Activated naive CD4-positive, alpha-beta T cell treated with anti-CD3 and anti-CD28 coated beads, Interleukin-2, amount 50 U/mL, for 16 hours (primary cell): ENCODE results near the gene PDZD7.

ENCODE experiments used
- DNase-seq: peaks from one replicate; pipeline ENCODE4 v3.0.0-alpha.2; 2020

The PDZD7 gene

DNA sequence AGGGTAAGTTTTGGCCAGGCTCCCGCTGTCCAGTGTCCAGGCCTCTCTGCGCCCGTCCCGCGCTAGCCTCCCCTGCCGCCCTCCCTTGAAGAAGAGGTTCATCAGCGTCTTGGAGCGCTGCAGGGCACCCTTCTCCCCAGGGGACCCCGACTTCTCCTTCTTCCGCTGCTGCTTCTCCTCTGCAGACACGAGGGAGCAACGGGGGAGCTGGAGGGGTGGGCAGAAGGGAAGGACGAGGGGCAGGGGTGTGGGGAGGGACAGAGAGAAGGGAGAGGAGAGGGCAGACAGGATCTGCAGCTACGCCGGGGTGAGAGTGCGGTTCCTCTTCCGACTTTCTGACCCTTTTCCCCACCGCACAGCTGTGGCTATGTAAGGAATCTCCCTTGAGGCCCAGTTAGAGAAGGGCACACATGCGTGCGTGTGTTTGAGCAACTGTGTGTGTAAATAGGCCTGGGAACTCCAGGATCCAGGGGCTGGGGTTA, 12.8 kb downstream of the PDZD7 start:
- no peak for DNase-seq

DNA sequence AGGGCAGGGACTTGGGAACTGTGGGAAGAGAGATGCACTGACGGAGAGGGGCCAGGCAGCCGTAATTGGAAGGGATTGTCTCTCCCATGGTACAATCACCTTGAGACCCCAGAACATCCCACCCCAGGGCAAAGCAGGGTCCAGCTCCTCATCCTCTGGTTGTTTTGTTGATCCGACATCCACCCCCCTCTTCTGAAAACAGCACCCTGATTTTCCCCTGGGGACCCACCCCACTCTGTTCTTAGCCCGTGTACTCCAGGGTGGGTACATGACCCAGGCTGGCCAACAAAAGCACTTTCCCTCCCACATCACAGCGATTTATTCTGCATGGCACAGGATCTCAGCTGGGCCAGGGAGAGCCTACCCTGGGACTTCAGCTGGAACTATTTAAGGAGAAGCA, 14.1 kb downstream of the PDZD7 start:
- no peak for DNase-seq

DNA sequence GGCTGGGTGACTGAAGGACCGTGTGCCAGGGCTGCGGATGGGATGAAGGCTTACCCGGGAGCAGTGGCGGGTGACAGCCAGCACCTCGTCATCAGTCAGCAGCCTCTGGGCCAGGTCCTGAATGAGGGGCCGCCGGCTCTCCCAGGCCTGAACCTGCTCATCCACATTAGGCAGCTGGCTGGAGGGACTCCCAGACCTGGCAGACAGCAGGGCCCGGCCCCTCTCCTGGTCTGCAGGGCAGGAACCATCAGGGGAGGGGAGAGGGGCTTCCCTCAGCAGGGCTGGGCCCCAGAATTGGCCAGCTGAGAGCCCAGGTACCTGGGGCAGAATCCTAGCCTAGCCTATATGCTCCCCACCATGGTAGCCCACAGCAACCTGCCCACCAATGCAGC, 15.4 kb downstream of the PDZD7 start:
- no peak for DNase-seq

DNA sequence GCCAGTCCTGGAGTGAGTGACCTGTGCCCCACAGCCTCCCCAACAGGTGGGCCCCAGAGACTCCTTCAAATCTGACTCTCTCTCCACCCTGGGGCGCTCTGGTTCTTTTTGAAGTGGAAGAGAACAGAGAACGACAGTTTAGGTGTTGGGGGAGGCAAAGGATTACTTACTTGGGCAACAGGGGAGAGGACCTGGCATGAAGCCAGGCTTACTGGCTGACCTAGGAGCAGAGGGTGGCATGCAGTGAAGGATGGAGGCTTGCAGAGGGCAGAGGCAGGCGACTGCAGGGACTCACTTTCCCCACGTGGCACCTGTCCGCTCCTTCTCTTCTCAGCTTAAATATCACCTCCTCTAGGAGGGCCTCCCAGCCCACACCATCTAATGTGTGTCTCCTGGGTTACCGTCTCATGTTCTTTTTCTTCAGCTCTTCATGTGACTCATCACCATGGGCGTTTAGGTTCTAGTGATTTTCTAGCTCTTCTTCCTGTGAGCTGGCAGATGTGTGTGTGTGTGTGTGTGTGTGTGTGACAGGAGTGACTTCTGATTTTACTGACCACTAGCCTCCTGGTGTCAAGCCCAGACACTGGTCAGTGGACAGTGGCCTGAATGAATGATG, 15.9 kb downstream of the PDZD7 start:
- no peak for DNase-seq

DNA sequence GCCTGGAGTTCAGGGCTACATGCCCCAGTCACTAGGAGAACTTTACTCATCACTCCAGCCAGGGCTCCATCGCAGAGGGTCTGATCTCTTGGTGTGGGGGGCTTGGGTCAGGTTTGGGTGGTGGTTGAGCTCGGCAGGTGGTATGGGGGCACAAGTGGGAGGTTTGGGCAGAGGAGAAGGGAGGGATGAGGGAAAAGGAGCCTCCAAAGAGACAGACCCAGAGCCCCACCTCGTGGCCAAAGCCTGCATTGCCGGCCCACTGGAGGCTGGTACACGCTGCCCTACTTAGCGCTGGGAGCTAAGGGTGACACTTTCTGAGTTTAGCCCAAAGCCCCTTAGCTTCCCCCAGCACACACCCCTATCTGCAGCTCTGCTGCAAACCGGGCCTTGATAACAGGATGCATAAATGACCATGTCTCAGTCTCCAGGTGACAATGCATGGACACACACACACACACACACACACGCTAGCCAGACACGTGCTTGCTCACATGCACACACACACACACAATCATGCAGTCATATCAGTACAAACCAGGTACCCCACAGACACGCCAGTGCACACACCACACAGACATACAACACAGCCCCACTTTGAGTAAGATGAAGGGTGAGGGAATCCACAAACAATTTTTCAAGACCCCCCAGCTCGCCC, 16.6 kb downstream of the PDZD7 start:
- DNase-seq, result peak; percentile 74

DNA sequence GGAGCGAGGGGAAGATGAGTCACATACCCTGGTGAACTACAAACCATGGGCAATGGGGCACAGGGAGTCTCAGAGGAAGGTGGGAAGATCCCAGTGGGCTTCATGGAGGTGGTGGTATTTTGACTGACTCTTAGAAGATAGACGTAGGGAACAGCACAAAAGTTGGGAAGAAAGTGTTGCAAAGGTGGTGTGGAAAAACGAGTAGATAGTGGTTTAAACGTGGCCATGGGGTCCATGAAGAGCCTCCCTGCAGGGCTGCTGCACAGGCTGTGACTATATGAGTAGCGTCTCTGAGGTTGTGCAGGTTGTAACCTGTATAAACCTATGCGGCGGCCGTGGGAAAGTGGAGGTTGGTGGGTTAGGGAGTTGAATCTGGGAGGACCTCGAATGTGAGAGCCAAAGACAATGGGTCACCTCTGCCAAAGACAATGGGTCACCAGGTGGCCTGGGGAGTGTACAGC, 17.5 kb downstream of the PDZD7 start:
- no peak for DNase-seq

DNA sequence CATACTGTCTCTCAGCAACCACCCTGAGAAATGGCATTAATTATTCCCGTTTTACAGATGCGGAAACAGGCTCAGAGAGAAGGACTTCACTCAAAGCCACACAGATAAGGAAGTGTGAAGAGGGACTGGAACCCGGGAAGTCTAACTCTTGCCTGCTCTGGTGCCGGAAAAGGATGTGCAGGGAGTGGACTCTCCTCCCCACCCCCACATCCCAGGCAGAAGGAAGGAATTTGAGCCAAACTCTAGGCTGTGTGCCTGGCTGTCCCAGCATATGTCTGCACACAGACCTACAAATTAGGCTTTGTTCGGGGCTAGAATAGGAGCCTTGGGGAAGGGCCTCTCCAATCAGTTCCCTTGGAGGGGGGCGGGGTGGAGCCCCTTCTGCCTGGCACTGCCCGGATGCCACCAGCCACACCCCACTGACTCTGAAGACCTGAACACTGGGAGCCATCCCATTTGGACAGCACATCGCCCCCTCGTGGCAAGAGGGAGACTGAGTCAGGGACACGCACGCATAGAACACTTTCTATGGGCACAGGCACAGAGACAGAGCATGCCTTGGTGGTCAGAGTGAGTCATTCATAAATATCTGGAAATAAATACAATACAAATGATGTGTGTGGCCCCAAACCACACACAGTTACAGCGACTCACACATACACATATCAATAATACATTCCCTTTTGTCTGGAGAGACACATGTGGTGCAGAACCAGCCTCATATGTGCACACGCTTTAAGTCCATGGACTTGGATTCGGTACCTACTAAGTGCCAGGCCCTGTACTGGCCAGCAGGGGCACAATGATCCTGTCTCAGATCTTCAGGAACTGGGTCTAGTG, 18.2 kb downstream of the PDZD7 start:
- DNase-seq, result peak; percentile 74

DNA sequence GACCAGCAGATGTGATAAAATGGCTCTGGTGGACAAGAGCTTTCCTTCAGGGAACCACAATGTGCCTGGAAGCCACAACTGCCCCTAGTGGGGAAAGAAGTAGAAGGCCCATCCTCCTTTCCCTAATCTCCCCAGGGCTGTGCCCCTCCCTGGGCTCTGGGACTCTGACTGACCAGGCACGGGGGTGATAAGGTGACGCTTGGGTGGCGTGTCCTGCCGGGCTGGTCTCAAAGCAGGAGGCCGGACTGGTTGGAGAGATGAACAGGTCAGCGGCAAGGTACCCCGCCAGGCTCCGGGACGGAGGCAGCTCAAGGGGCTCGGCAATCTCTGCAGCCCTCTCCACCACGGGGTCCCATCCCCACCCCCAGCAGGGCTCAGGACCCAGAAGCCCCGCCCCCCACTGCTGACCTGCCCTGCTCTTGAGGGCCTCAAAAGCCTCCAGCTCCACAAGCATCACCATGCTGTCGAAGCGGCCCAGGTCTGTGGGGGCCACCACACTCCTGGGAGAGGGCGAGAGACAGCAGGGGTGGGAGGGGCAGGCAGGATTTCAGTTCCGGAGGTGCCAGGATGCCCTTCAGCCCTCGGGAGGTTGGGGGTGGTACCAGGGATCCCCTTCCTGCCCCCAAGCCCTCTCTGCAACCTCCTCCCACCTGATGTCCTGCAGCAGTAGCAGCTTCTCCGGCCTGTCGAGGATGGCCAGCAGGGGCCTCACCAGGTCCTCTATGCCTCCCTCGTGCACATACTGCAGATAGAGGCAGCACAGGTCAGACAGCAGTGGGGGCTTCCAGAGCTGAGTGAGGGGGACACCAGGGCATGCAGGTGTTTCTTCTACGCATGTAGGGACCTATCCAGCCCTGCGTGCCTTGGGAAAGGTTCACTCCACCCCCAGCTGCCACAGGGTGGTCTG, 19.2 kb downstream of the PDZD7 start:
- no peak for DNase-seq

DNA sequence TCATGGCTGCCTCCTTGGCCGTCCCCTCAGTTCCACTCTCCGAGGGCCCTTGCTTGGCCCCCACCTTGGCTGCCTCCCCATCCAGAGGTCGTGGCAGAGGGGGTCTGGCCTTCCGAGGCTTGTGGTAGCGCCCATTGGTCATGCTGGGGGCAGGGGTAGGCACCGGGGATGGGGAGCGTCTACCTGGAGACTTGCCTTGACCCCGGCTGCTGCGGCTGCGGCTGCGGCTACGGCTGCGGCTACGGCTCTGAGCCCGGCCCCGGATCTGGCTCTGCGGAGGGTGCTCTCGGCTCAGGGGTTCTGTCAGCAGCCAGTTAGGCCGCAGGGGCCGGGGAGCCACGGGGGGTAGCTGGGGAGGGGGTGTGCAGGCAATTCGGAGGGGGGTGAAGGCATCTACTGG, 20.6 kb downstream of the PDZD7 start:
- DNase-seq, result no peak

DNA sequence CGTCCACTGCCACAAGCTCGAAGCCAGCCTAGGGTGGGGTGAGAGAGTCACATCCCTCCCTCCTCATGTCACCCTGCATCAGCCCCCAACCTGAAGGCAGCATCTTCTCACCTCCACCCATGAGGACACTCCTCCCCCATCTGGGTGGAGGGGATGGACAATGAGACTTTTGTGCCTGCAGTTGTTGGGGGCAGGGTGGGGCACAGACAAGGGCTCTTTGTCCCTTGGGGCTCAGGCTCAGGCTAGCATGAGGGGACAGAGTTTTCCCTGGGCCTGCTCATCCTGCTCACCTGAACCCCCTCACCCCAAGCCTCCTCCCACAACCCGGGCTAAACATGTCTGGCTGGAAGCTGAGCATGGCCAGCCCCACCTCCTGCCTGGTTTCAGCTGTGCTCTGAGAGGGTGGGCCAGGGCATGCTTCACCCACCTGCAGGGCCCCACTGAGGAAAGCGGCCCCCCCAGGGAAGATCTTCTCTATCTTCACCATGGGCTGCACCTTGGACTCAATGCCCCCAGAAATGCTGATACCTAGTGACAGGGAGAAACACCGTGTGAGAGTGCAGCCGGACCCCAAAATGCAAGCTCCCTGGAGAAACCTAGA, 22.0 kb downstream of the PDZD7 start:
- no peak for DNase-seq

DNA sequence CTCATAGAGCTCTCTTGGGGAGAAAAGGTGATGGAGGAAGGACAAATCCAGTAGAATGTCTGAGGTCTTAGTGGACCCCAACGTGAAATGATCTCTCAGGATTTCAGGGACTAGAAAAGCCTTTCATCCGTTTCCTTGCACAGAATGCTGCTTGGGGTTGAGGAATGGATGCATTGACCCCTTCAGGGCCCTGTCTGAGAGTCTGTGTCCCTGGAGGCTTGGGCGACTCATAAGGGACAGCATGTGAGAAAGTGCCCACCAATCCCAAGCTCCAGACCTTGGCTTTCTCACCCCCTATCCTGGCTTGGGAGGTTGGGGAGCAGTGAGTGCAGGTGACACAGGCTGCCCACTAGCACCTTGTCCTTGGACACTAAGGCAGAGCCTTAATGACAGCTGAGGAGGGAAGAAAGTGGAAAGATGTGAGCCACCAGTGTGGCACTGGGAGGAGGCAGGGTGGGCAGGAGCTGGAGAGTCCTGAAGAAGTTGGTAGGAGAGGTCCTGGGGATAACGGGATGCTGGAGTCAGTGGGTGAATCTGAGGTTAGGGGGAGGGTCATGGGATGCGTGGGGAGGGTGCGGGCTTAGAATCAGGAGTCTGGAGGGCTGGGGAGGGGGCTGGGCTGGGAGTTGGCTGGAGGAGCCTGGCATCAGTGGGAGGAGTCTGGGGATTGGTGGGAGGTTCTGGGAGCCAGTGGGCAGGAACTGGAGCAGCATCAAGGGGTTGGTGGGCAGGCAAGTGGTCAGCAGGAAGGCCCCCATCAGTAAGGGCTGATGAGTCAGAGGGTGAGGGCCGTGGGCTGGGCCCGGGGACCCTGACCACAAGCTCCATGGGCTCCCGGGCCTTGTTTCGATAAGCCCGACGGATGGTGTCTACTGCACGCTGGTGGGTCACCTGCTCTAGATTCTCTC, 22.8 kb downstream of the PDZD7 start:
- no peak for DNase-seq

DNA sequence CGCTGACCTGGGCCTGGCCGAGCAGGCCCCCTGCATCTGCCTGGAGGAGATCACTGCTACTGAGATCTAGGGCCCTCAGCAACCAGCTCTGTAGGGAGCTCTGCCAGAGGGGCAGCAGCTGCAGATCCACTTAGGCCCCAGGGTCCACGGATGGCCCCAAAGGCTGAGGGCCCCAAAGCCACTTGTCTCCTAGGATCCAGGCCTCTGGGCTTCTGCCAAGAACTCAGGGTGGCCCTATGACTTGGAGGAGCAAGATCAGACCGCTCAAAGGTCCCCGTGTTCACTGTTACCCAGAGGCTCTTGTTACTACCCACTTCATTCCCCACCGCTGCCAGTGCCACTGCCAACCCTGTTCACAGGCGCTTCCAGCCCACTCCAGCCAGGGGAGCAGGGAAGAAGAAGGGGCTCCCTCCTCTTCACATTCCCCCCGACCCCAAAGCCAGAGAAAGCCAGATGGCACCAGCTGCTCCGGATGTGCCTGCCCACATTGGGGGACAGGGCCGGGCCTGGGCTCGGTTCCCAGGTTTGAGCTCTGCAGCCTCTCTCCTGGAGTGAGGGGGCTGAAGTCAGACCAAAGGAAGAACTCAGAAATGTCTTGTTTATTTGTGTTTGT, 23.7 kb downstream of the PDZD7 start:
- DNase-seq, result no peak

DNA sequence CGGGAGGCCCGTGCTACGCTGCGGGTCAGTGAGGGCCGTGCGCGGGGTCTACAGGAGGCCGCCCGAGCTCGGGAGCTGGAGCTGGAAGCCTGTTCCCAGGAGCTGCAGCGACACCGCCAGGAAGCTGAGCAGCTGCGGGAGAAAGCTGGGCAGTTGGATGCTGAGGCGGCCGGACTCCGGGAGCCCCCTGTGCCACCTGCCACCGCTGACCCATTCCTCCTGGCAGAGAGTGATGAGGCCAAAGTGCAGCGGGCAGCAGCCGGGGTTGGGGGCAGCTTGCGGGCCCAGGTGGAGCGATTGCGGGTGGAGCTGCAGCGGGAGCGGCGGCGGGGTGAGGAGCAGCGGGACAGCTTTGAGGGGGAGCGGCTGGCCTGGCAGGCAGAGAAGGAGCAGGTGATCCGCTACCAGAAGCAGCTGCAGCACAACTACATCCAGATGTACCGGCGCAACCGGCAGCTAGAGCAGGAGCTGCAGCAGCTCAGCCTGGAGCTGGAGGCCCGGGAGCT, 24.3 kb downstream of the PDZD7 start:
- no peak for DNase-seq

DNA sequence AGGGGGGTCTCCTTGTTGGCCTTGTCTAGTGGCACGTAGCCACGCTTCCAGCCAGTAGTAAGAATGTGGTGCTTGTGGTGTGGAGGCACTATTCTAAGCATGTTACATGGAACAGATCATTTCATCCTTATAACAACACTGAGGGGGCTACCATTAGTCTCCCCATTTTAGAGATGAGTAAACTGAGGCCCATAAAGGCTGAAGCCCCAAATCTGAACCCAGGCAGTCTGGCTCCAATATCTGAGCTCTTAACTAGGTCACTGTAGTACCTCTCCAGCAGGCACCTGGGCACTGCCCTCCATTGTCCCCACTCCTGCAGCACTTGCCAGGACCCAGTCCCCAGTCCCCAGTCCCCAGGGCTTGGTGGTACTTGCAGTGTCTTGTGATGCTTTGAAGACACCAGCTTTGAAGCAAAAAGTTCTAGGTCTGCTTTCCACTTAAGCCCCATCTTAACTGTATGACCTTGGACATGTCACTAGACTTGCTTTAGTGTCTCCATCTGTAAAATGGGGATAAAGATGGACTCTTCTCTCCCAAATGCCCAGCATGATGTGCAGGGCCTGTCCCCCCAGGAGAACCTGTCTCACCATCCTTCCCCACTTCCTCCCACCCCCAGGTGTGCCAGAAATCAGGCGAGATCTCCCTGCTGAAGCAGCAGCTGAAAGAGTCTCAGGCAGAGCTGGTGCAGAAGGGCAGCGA, 24.9 kb downstream of the PDZD7 start:
- no peak for DNase-seq

DNA sequence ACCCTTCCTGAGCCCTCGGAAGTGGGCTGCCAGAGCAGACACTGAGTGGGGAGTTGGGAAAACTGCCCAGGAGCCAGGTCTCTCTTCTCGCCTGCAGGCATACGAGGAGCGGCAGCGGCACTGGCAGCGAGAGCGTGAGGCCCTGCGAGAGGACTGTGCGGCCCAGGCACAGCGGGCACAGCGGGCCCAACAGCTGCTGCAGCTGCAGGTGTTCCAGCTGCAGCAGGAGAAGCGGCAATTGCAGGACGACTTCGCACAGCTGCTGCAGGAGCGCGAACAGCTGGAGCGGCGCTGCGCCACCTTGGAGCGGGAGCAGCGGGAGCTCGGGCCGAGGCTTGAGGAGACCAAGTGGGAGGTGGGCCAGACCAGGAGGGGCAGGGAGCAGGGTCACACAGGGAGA, 25.6 kb downstream of the PDZD7 start:
- no peak for DNase-seq

DNA sequence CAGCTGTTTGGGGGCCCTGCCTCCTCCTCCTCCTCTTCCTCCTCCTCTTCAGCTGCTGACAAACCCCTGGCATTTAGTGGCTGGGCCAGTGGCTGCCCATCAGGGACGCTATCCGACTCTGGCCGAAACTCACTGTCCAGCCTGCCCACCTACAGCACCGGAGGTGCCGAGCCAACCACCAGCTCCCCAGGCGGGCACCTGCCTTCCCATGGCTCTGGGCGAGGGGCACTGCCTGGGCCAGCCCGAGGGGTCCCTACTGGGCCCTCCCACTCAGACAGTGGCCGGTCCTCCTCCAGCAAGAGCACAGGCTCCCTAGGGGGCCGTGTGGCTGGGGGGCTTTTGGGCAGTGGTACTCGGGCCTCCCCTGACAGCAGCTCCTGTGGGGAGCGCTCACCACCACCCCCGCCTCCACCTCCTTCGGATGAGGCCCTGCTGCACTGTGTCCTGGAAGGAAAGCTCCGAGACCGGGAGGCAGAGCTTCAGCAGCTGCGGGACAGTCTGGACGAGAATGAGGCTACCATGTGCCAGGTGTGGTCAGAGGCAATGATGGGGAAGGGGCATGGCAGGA, 27.2 kb downstream of the PDZD7 start:
- no peak for DNase-seq

DNA sequence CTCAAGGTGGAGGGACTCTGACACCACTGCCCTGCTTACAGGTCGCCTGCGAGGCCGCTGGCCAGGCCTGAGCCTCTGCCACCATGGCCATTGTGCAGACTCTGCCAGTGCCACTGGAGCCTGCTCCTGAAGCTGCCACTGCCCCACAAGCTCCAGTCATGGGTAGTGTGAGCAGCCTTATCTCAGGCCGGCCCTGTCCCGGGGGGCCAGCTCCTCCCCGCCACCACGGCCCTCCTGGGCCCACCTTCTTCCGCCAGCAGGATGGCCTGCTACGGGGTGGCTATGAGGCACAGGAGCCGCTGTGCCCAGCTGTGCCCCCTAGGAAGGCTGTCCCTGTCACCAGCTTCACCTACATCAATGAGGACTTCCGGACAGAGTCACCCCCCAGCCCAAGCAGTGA, 28.5 kb downstream of the PDZD7 start:
- no peak for DNase-seq

DNA sequence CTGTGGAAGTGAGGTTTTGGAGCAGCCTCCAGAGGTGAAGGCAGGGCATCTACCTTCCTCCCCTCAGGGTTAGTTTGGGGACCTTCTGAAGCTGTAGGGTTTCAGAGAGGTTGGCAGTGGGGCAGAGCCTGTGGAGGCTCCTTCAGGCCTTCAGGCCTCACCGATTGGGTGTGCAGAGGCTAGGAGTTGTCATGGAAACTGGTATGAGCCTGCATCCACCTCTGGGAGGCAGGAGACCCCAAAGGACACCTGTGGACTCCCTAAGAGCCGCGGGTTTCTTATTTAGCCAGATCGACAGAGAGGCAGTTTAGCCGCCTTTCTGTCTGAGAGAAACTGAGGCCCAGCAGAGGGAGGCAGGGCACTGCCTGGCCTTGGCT, 29.3 kb downstream of the PDZD7 start:
- no peak for DNase-seq

DNA sequence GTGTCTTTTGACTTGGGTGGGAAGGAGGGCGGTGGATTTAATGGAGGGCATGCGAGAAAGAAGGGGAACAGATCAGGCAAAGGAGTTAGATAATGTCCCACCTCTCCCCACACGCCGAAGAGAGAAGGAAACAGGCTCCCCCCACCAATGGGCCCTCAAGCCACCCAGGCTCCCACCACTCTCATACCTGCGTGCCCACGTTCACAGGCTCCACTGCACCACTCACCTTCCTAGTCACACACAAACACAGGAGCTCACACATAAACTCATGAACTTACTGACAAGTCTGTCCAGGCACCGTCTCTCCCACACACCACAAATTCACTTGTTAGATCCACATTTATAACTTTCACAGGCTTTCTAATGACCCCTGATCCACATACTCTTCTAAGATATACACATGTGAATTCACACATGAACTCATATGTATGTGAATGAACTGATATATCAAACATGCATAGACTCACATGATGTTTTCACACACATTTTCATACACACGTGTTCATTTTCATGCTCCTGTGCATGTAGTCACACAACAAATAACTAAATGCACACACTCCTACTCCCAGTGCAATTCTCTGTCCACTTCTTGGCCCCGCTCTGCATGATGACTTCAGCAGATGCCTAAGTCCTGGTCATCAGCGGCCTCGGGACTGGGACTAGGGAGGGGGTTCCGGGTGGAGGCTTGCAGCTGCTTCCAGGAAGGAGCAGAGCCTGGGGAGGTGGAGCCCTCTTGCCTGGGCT, 29.8 kb downstream of the PDZD7 start:
- DNase-seq, result no peak
